Psoas muscle (tissue), 8 donors: ENCODE results near the gene PLAAT2. TPM values are rescaled to one million over a fixed set of nuclear protein-coding genes. Genes with fewer than 3 reads are reported as not detected.
A peak's percentile ranks its signal among the peaks of the same experiment; 100 is the strongest.

Source experiments
- ATAC-seq, 4 donors: fragments of 200-7000 bp; cut with Tn5 transposase; one replicate each; pipeline ENCODE4 v1.9.1; 2020; ENCODE audit warnings: moderate library complexity in 3 of 4, mild to moderate bottlenecking in 2 of 4
- DNase-seq, 2 donors: peaks; one replicate each; pipeline ENCODE4 v3.0.0-alpha.2; 2020
- H3K27ac ChIP-seq: fragments of 200-600 bp; one replicate; pipeline ENCODE4 v1.8.0; 2022
- H3K27me3 ChIP-seq, 3 donors: fragments of 200-600 bp in 1 of 3; one replicate each; pipeline versions ENCODE4 v1.6.1 to v1.8.0; 2013 to 2022; ENCODE audit warnings: low read length in 2 of 3, mild to moderate bottlenecking in 2 of 3, moderate library complexity in 1 of 3; ENCODE audit not compliant: insufficient read depth in 3 of 3
- H3K36me3 ChIP-seq, 2 donors: fragments of 200-600 bp in 1 of 2; one replicate each; pipeline versions ENCODE4 v1.6.1 to v1.8.0; 2013 to 2022; ENCODE audit warnings: low read depth in 1 of 2, mild to moderate bottlenecking in 1 of 2, moderate library complexity in 1 of 2; ENCODE audit not compliant: insufficient read depth in 1 of 2
- H3K4me1 ChIP-seq: fragments of 200-600 bp; one replicate; pipeline ENCODE4 v1.8.0; 2022
- H3K4me3 ChIP-seq: fragments of 200-600 bp; one replicate; pipeline ENCODE4 v1.8.0; 2022; ENCODE audit warnings: mild to moderate bottlenecking
- H3K9me3 ChIP-seq: fragments of 200-600 bp; one replicate; pipeline ENCODE4 v1.8.0; 2022
- CTCF ChIP-seq: fragments of 200-600 bp; IDR thresholded peaks from one replicate; pipeline ENCODE4 v1.8.0; 2022; ENCODE audit warnings: antibody characterized with exemption
- WGBS, 3 donors: extraction: QIAGEN DNeasy Blood & Tissue Kit; methylation state at CpG; one replicate each; pipeline versions ENCODE4 v1.1.6 to v1.1.7; 2013; 5-methylcytosine and 5-hydroxymethylcytosine counted together
- intact Hi-C, 2 donors: fragments of 100-400 bp; cut with DNase I; formaldehyde crosslinking; loops; one replicate each; pipeline versions ENCODE4 v1.11.0 to v1.14.2; 2022
- polyA plus RNA-seq, 3 donors: library from polyadenylated mRNA; stranded (reverse); fragments of 200-250 nt; gene quantifications; one replicate each; pipeline ENCODE4 v1.2.3, GENCODE V29; 2013
- total RNA-seq, 4 donors: library from RNA; stranded (reverse); fragmentation: NEBNext Ultra II Directional in 2 of 4; extraction: Animal tissue kit (Norgen Biotek cat#: 25700) in 2 of 4; gene quantifications; one replicate each; pipeline versions ENCODE4 v1.2.1 to v1.2.4, GENCODE V29; 2021 to 2023
- donor health status: healthy with polysubstance abuse.
- donor health status: DM: no; HTN: no; CAD: no; lungs with moderate emphysema.
- donor health status: Bipolar disorder and iron deficiency.
- donor health status: healthy.
- donor health status: DM: yes; HTN: yes; CAD: no.
- donor health status: DM: no; HTN: no; CAD: no.
- donor health status: DM: no; HTN: no; CAD: no.
- donor health status: DM: yes; HTN: yes; CAD: no.

The PLAAT2 gene
- total and polyA plus RNA-seq, 7 donors = 0.16 TPM; not detected in 6

- 80 to 89% (median 88%) methylated on average over 7 of the region's 7 CpGs for WGBS, 3 donors
Observed at GRCh38 chr11:63599211-63600122, 36.3 kb upstream of the PLAAT2 start.

GRCh38 chr11:63598556-63598955 is 35.4 kb upstream of the PLAAT2 start:
- intact Hi-C loops = no loop called here
- ATAC-seq = no peak
- Histone ChIP-seq H3K36me3 (peaks cover 2 to 32% of the 10 kb centered on the region in 2 donors), H3K27me3 (no peaks in the 10 kb centered on the region), H3K4me3 (no peak overlapping the region), H3K27ac (no peak overlapping the region), H3K4me1 (peaks cover 19% of the 10 kb centered on the region), H3K9me3 (no peaks in the 10 kb centered on the region)
- no peak for DNase-seq
- no peak for TF ChIP-seq CTCF
- 70 to 86% (median 83%) methylated on average over 4 of the region's 4 CpGs for WGBS, 3 donors

More at GRCh38 chr11:63599211-63600122, 36.3 kb upstream of the PLAAT2 start:
- no peak for DNase-seq
- Histone ChIP-seq H3K27me3 (no peaks in the 10 kb centered on the region), H3K36me3 (peaks cover 2 to 30% of the 10 kb centered on the region in 2 donors), H3K4me3 (no peak overlapping the region), H3K4me1 (peaks cover 19% of the 10 kb centered on the region), H3K9me3 (no peaks in the 10 kb centered on the region), H3K27ac (no peak overlapping the region)
- TF ChIP-seq CTCF = no peak
- ATAC-seq = peak in 2 of 4 donors; percentile 23 to 47
- intact Hi-C loops = no loop called here

GRCh38 chr11:63595296-63595695 is 32.1 kb upstream of the PLAAT2 start:
- 66 to 88% (median 76%) methylated on average over 4 of the region's 4 CpGs for WGBS, 3 donors
- H3K4me1 ChIP-seq = no peaks in the 10 kb centered on the region
- intact Hi-C loops = no loop called here
- peaks cover 2 to 64% of the 10 kb centered on the region in 2 donors for H3K36me3 ChIP-seq
- peak overlapping the region; percentile 23 for H3K27ac ChIP-seq
- TF ChIP-seq CTCF = no peak
- no peak overlapping the region for H3K4me3 ChIP-seq
- DNase-seq = no peak
- H3K27me3 ChIP-seq = no peaks in the 10 kb centered on the region
- no peaks in the 10 kb centered on the region for H3K9me3 ChIP-seq
- ATAC-seq = peak in 3 of 4 donors; percentile 35 to 41 (median 41)

GRCh38 chr11:63592975-63593395 is 29.8 kb upstream of the PLAAT2 start:
- H3K4me1 ChIP-seq = no peaks in the 10 kb centered on the region
- no peak overlapping the region for H3K4me3 ChIP-seq
- H3K27me3 ChIP-seq = no peaks in the 10 kb centered on the region
- peak in 3 of 4 donors; percentile 21 to 54 (median 46) for ATAC-seq
- H3K36me3 ChIP-seq = peaks cover 5 to 85% of the 10 kb centered on the region in 2 donors
- intact Hi-C loops = loop anchor here in 1 of 2 donors (5.0 kb wide), 1 partner anchor 39 kb away; no protein-coding TSS in a partner anchor
- TF ChIP-seq CTCF = peak; percentile 37
- DNase-seq = no peak
- H3K27ac ChIP-seq = no peak overlapping the region
- WGBS, 3 donors = 78 to 81% (median 78%) methylated on average over 4 of the region's 4 CpGs
- no peaks in the 10 kb centered on the region for H3K9me3 ChIP-seq
